Kidney (tissue), 14 donors: ENCODE data around the gene SYNGAP1. TPM values are rescaled to one million over a fixed set of nuclear protein-coding genes. Genes with fewer than 3 reads are reported as not detected.

ENCODE experiments used
- DNase-seq, 5 donors: peaks; one replicate each; pipeline ENCODE4 v3.0.0-alpha.2; 2013 to 2020
- FAIRE-seq: peaks from 2 replicates; lab custom pipeline; 2012; peaks lifted over from hg19 to GRCh38; lab: Jason Lieb, UNC
- H3K27ac ChIP-seq, 2 donors: one replicate each; pipeline ENCODE4 v1.7.0; 2013; ENCODE audit warnings: low read depth in 2 of 2, low read length in 2 of 2, inconsistent platforms in 1 of 2
- H3K27me3 ChIP-seq: one replicate; pipeline ENCODE4 v1.7.1; 2013; ENCODE audit warnings: low read length, inconsistent platforms; ENCODE audit not compliant: control insufficient read depth, insufficient read depth
- H3K36me3 ChIP-seq, 3 donors: one replicate each; pipeline versions ENCODE4 v1.7.0 to v1.7.1; 2013; ENCODE audit warnings: low read length in 3 of 3, control low read depth in 1 of 3, inconsistent platforms in 1 of 3; ENCODE audit not compliant: insufficient read depth in 3 of 3, control insufficient read depth in 2 of 3
- H3K4me1 ChIP-seq, 3 donors: one replicate each; pipeline versions ENCODE4 v1.7.0 to v1.7.1; 2013; ENCODE audit warnings: low read length in 3 of 3, inconsistent platforms in 1 of 3, low read depth in 1 of 3; ENCODE audit not compliant: control insufficient read depth in 2 of 3, insufficient read depth in 2 of 3
- H3K4me3 ChIP-seq, 3 donors: one replicate each; pipeline versions ENCODE4 v1.7.0 to v1.8.1; 2013; ENCODE audit warnings: low read length in 3 of 3, control low read depth in 1 of 3, inconsistent platforms in 1 of 3
- H3K9ac ChIP-seq, 3 donors: one replicate each; pipeline versions ENCODE4 v1.7.0 to v1.7.1; 2013; ENCODE audit warnings: low read length in 3 of 3, control low read depth in 1 of 3, inconsistent platforms in 1 of 3
- H3K9me3 ChIP-seq, 3 donors: one replicate each; pipeline versions ENCODE4 v1.7.0 to v1.7.1; 2013; ENCODE audit warnings: low read length in 3 of 3, control low read depth in 1 of 3, inconsistent platforms in 1 of 3; ENCODE audit not compliant: control insufficient read depth in 2 of 3, insufficient read depth in 1 of 3
- CTCF ChIP-seq: IDR thresholded peaks from 3 replicates; pipeline ENCODE4 v1.5.1; 2012; ENCODE audit warnings: mild to moderate bottlenecking, moderate library complexity, borderline replicate concordance; ENCODE audit not compliant: insufficient read depth; ENCODE audit errors: extremely low read depth
- intact Hi-C: fragments of 100-400 bp; cut with DNase I; formaldehyde crosslinking; loops from one replicate; pipeline ENCODE4 v1.11.1; 2022
- polyA plus RNA-seq: library from polyadenylated mRNA; stranded (reverse); fragments of 350-450 nt; fragmentation: Illumina TruSeq; extraction: RNeasy Lipid Tissue Mini Kit (QIAGEN cat#74804); gene quantifications from one replicate; pipeline ENCODE4 v1.2.3, GENCODE V29; 2014; ENCODE audit warnings: low read depth, low replicate concordance; ENCODE audit not compliant: insufficient read depth
- total RNA-seq: library from RNA; stranded (reverse); fragmentation: NEBNext Ultra II Directional; extraction: Animal tissue kit (Norgen Biotek cat#: 25700); gene quantifications from one replicate; pipeline ENCODE4 v1.2.1, GENCODE V29; 2021
- donor health status: control.
- donor health status: control.
- donor health status: control.
- donor health status: control.
- donor health status: control.
- donor health status: DM: yes; HTN: yes; CAD: no.
- donor health status: Normal renal cell carcinoma (clear cell type).

Gene SYNGAP1
- total and polyA plus RNA-seq, 2 donors from 2014 or later: 2.7 to 17.8 TPM

GRCh38 chr6:33439956-33440648 lies 20.2 kb downstream of the SYNGAP1 start:
- DNase-seq (no peak), FAIRE-seq (no peak)
- Histone ChIP-seq H3K9ac (no peak overlapping the region), H3K36me3 (peaks cover 9 to 18% (median 16%) of the 10 kb centered on the region in 3 donors), H3K4me1 (no peaks in the 10 kb centered on the region), H3K9me3 (no peaks in the 10 kb centered on the region), H3K27me3 (no peaks in the 10 kb centered on the region), H3K4me3 (no peak overlapping the region), H3K27ac (no peak overlapping the region)
- intact Hi-C loops: no loop called here
- TF ChIP-seq CTCF: no peak

- no peaks in the 10 kb centered on the region for H3K27me3 ChIP-seq
- H3K4me1 ChIP-seq: no peaks in the 10 kb centered on the region
- no peak overlapping the region for H3K9ac ChIP-seq
- no peak overlapping the region for H3K4me3 ChIP-seq
- DNase-seq (no peak), FAIRE-seq (no peak)
- H3K27ac ChIP-seq: no peak overlapping the region
- intact Hi-C loops: no loop called here
- TF ChIP-seq CTCF: no peak
- H3K9me3 ChIP-seq: no peaks in the 10 kb centered on the region
- peaks cover 7 to 16% (median 15%) of the 10 kb centered on the region in 3 donors for H3K36me3 ChIP-seq
These were observed 20.9 kb downstream of the SYNGAP1 start for GRCh38 chr6:33440649-33441309.

- peaks cover 5 to 16% (median 12%) of the 10 kb centered on the region in 3 donors for H3K36me3 ChIP-seq
- intact Hi-C loops: no loop called here
These were observed 21.6 kb downstream of the SYNGAP1 start for GRCh38 chr6:33441457-33441856.

More at GRCh38 chr6:33441457-33441856, 21.6 kb downstream of the SYNGAP1 start:
- no peaks in the 10 kb centered on the region for H3K27me3 ChIP-seq
- no peak for FAIRE-seq
- no peak overlapping the region for H3K9ac ChIP-seq
- H3K4me1 ChIP-seq: no peaks in the 10 kb centered on the region
- no peaks in the 10 kb centered on the region for H3K9me3 ChIP-seq
- TF ChIP-seq CTCF: no peak
- H3K27ac ChIP-seq: no peak overlapping the region
- no peak for DNase-seq
- H3K4me3 ChIP-seq: no peak overlapping the region
